Non-pigmented ciliary epithelial cell (primary cell): ENCODE measurements around the gene FALEC.

ENCODE experiments used
- DNase-seq: peaks from one replicate; pipeline ENCODE4 v3.0.0-alpha.2; 2010; ENCODE audit warnings: low read depth

The FALEC gene

GRCh38 chr1:150545486-150546032 lies 30.0 kb downstream of the FALEC start:
- no peak for DNase-seq

GRCh38 chr1:150546294-150546937 lies 30.9 kb downstream of the FALEC start:
- no peak for DNase-seq

GRCh38 chr1:150548324-150548631 lies 32.7 kb downstream of the FALEC start:
- DNase-seq, result no peak

GRCh38 chr1:150548632-150549495 lies 33.3 kb downstream of the FALEC start, which contains the start of gene ADAMTSL4:
TSS of gene ADAMTSL4 (plus strand) at chr1:150549408. CDS start at chr1:150552289, 2,881 bp downstream.
- DNase-seq, result no peak

GRCh38 chr1:150549496-150550221 lies 34.1 kb downstream of the FALEC start:
- no peak for DNase-seq

GRCh38 chr1:150550222-150551050 lies 34.9 kb downstream of the FALEC start:
- no peak for DNase-seq

GRCh38 chr1:150551051-150551783 lies 35.7 kb downstream of the FALEC start:
- DNase-seq, result no peak

GRCh38 chr1:150551784-150552127 lies 36.2 kb downstream of the FALEC start:
- no peak for DNase-seq

- peak; percentile 71 for DNase-seq
These were observed 36.8 kb downstream of the FALEC start for GRCh38 chr1:150552128-150552910.

- no peak for DNase-seq
These were observed 37.3 kb downstream of the FALEC start for GRCh38 chr1:150552911-150553289.

GRCh38 chr1:150553392-150554085 lies 38.0 kb downstream of the FALEC start:
- DNase-seq, result no peak

GRCh38 chr1:150554086-150554452 lies 38.5 kb downstream of the FALEC start:
- DNase-seq, result no peak

GRCh38 chr1:150555198-150555970 lies 39.8 kb downstream of the FALEC start:
- no peak for DNase-seq

GRCh38 chr1:150555971-150556865 lies 40.7 kb downstream of the FALEC start:
- no peak for DNase-seq

GRCh38 chr1:150557065-150557600 lies 41.6 kb downstream of the FALEC start:
- no peak for DNase-seq

GRCh38 chr1:150557813-150558212 lies 42.3 kb downstream of the FALEC start:
- DNase-seq, result no peak

- DNase-seq, result no peak
These were observed 42.8 kb downstream of the FALEC start for GRCh38 chr1:150558303-150558704.
